HCT116 (cell line): ENCODE data around the gene SUPT5H. TPM values are rescaled to one million over a fixed set of nuclear protein-coding genes. Genes with fewer than 3 reads are reported as not detected.

Experiments
- ATAC-seq: fragments of 200-7000 bp; cut with Tn5 transposase; 2 replicates; pipeline ENCODE4 v1.9.1; 2020; ENCODE audit warnings: mild to moderate bottlenecking, moderate library complexity
- BruUV-seq: library from RNA; stranded (reverse); fragments of 400-500 nt; replicated peaks from 2 replicates; lab custom pipeline; 2021; lab: Mats Ljungman, UMichigan
- CTCF ChIA-PET: fragments of 300-600 bp; sonication (Branson Sonifier 250); formaldehyde crosslinking; loops from one replicate; lab custom pipeline; 2021; ENCODE audit warnings: antibody characterized with exemption; lab: Charles Lee
- POLR2A ChIA-PET: fragments of 300-600, 350-600 bp; sonication (Branson Sonifier 250); formaldehyde crosslinking; loops from one replicate; lab custom pipeline; 2021; ENCODE audit warnings: antibody characterized with exemption; lab: Charles Lee
- RAD21 ChIA-PET, 2 experiments: fragments of 300-600 bp; sonication (Branson Sonifier 250); formaldehyde crosslinking; loops; one replicate each; lab custom pipeline; 2023; ENCODE audit warnings: low total read pairs in 2 of 2; ENCODE audit not compliant: uncharacterized antibody in 2 of 2, unreplicated experiment in 2 of 2, low non-redundant PET in 1 of 2; lab: Charles Lee
- DNase-seq: peaks from one replicate; pipeline ENCODE4 v3.0.0-alpha.2; 2010; ENCODE audit warnings: low read depth, low spot score
- H2AFZ ChIP-seq: fragments of 200-600 bp; shearing (Covaris generic), sonication (generic); 2 replicates; pipeline ENCODE4 v1.6.1; 2017; ENCODE audit warnings: low read depth, mixed run types, mixed read lengths, antibody characterized with exemption, low read length; ENCODE audit not compliant: poor library complexity, severe bottlenecking
- H3K27ac ChIP-seq: 2 replicates; pipeline ENCODE4 v1.5.1; 2012; ENCODE audit warnings: low read depth, low read length
- H3K27me3 ChIP-seq: fragments of 200-600 bp; sonication (generic); 2 replicates; pipeline ENCODE4 v1.6.1; 2016; ENCODE audit warnings: mixed run types, low read length, mixed read lengths; ENCODE audit not compliant: insufficient read depth
- H3K36me3 ChIP-seq, 2 experiments: fragments of 200-500 bp in 1 of 2; fragments of 200-600 bp in 1 of 2; sonication (Bioruptor generic) in 1 of 2; sonication (generic) in 1 of 2; 2 replicates each; pipeline versions ENCODE4 v1.5.1 to v1.6.1; 2014 to 2016; ENCODE audit warnings: low read length in 2 of 2, inconsistent platforms in 1 of 2, mixed read lengths in 1 of 2, mixed run types in 1 of 2; ENCODE audit not compliant: insufficient read depth in 2 of 2, control insufficient read depth in 1 of 2
- H3K4me1 ChIP-seq, 2 experiments: fragments of 200-600 bp in 1 of 2; sonication (generic) in 1 of 2; 2 replicates each; pipeline versions ENCODE4 v1.5.1 to v1.6.1; 2012 to 2017; ENCODE audit warnings: low read length in 2 of 2, inconsistent platforms in 1 of 2, mild to moderate bottlenecking in 1 of 2, mixed read lengths in 1 of 2, mixed run types in 1 of 2, moderate library complexity in 1 of 2; ENCODE audit not compliant: insufficient read depth in 2 of 2, control insufficient read depth in 1 of 2
- H3K4me2 ChIP-seq: fragments of 200-600 bp; sonication (generic); 2 replicates; pipeline ENCODE4 v1.6.1; 2017; ENCODE audit warnings: mixed run types, low read length, mixed read lengths
- H3K4me3 ChIP-seq, 2 experiments: fragments of 200-600 bp in 1 of 2; sonication (generic) in 1 of 2; replicated peaks in 1 of 2; 2 replicates each; pipeline ENCODE4 v1.5.1; 2011 to 2016; ENCODE audit warnings: low read length in 2 of 2, control low read depth in 1 of 2, low read depth in 1 of 2, mild to moderate bottlenecking in 1 of 2, mixed read lengths in 1 of 2, mixed run types in 1 of 2
- H3K79me2 ChIP-seq: fragments of 200-600 bp; sonication (generic); 2 replicates; pipeline ENCODE4 v1.6.1; 2017; ENCODE audit warnings: mild to moderate bottlenecking, mixed run types, low read length, moderate library complexity, mixed read lengths; ENCODE audit not compliant: insufficient read depth
- H3K9ac ChIP-seq: fragments of 200-600 bp; sonication (generic); 2 replicates; pipeline ENCODE4 v1.6.1; 2016; ENCODE audit warnings: low read length, mixed read lengths
- H3K9me2 ChIP-seq: fragments of 200-600 bp; sonication (generic), shearing (Covaris generic); 2 replicates; pipeline ENCODE4 v1.6.1; 2017; ENCODE audit warnings: mixed run types, mild to moderate bottlenecking, moderate library complexity; ENCODE audit not compliant: insufficient read depth
- H3K9me3 ChIP-seq, 2 experiments: fragments of 200-500 bp in 1 of 2; fragments of 200-600 bp in 1 of 2; sonication (Bioruptor generic) in 1 of 2; sonication (generic) in 1 of 2; 2 replicates each; pipeline ENCODE4 v1.6.1; 2014 to 2017; ENCODE audit warnings: low read length in 2 of 2, mixed read lengths in 2 of 2, inconsistent platforms in 1 of 2, low read depth in 1 of 2, mild to moderate bottlenecking in 1 of 2, mixed run types in 1 of 2, moderate library complexity in 1 of 2; ENCODE audit not compliant: control insufficient read depth in 1 of 2, insufficient read depth in 1 of 2
- H4K20me1 ChIP-seq: fragments of 200-600 bp; sonication (generic), shearing (Covaris generic); 2 replicates; pipeline ENCODE4 v1.6.1; 2017; ENCODE audit warnings: mixed run types, mild to moderate bottlenecking, moderate library complexity; ENCODE audit not compliant: insufficient read depth
- CTCF ChIP-seq, 3 experiments: fragments of 200-600 bp in 1 of 3; sonication (generic) in 1 of 3; IDR thresholded peaks in 2 of 3; conservative IDR thresholded peaks in 1 of 3; 2 replicates each; pipeline ENCODE4 v1.5.1; 2012 to 2017; ENCODE audit warnings: low read depth in 2 of 3, low read length in 2 of 3, antibody characterized with exemption in 1 of 3, borderline replicate concordance in 1 of 3, control low read depth in 1 of 3, mild to moderate bottlenecking in 1 of 3, mixed read lengths in 1 of 3, mixed run types in 1 of 3, moderate library complexity in 1 of 3; ENCODE audit not compliant: insufficient read depth in 1 of 3
- ELF1 ChIP-seq: IDR thresholded peaks from 2 replicates; pipeline ENCODE4 v1.6.1; 2012; ENCODE audit warnings: low read depth, borderline replicate concordance
- EZH2 ChIP-seq: fragments of 200-600 bp; sonication (generic); IDR thresholded peaks from 2 replicates; pipeline ENCODE4 v1.6.1; 2017; ENCODE audit warnings: antibody characterized with exemption, mixed run types
- JUND ChIP-seq: IDR thresholded peaks from 2 replicates; pipeline ENCODE4 v1.6.1; 2012
- RAD21 ChIP-seq: IDR thresholded peaks from 2 replicates; pipeline ENCODE4 v1.6.1; 2012; ENCODE audit warnings: low read depth, mild to moderate bottlenecking
- REST ChIP-seq: IDR thresholded peaks from 2 replicates; pipeline ENCODE4 v1.6.1; 2012; ENCODE audit warnings: low read depth
- SRF ChIP-seq: IDR thresholded peaks from 2 replicates; pipeline ENCODE4 v1.6.1; 2012; ENCODE audit warnings: low read depth
- TCF7L2 ChIP-seq: IDR thresholded peaks from 2 replicates; pipeline ENCODE4 v1.7.0; 2011; ENCODE audit warnings: borderline replicate concordance, inconsistent platforms; ENCODE audit not compliant: insufficient read depth, insufficient read length; ENCODE audit errors: extremely low read depth
- intact Hi-C: fragments of 100-400 bp; cut with micrococcal nuclease; formaldehyde crosslinking; loops from 2 replicates; pipeline ENCODE4 v1.10.0; 2022
- total RNA-seq: library from RNA; stranded (reverse); gene quantifications from one replicate; pipeline ENCODE4 v1.2.1, GENCODE V29; 2021; ENCODE audit not compliant: unreplicated experiment

Gene SUPT5H
- total RNA-seq, 1 experiment from 2014 or later: 120 TPM

- BruUV-seq: no TSS peak
- TF ChIP-seq RAD21 (peak; percentile 34; the same call in 1 of the 2 replicates), JUND (no peak), CTCF (IDR thresholded peaks at IDR 0.05 in 2 of 3, conservative IDR thresholded peaks at IDR 0.05 in 1 of 3; ENCODE audit: borderline replicate concordance in 1 of 3, insufficient read depth in 1 of 3, low read depth in 2 of 3, low read length in 2 of 3) (peak; percentile 45 to 91 (median 87); a peak in 5 of 6 replicates)
- TF ChIP-seq, all 23 proteins: peak for 2
- H3K79me2 ChIP-seq: no peaks in the 10 kb centered on the region
- H3K27me3 ChIP-seq: no peaks in the 10 kb centered on the region
- H3K9ac ChIP-seq: no peak overlapping the region
- ATAC-seq (peak; percentile 82), DNase-seq (no peak)
- ChIA-PET RAD21 (interaction anchor here in 1 of 2 experiments (0.6 kb wide), 1 partner anchor 29 kb away, joined by 3 read pairs; the partner anchor contains the start of gene SUPT5H), CTCF (interaction anchor here (0.7 to 3.5 kb wide), 8 partner anchors 9 to 198 kb away, joined by 3 to 24 read pairs (median 4); partner anchors contain the start of genes EID2 and EID2B), POLR2A (interaction anchor here (2.4 kb wide), 1 partner anchor 38 kb away, joined by 8 read pairs; the partner anchor contains the start of gene RPS16)
- intact Hi-C loops: loop anchor here (1.0 kb wide), 2 partner anchors 58 to 198 kb away; partner anchors contain the start of gene EID2B
- H3K9me3 ChIP-seq: no peaks in the 10 kb centered on the region
- H3K4me3 ChIP-seq: no peak overlapping the region
- H3K4me2 ChIP-seq: no peak overlapping the region
- H3K9me2 ChIP-seq: no peaks in the 10 kb centered on the region
- no peaks in the 10 kb centered on the region for H4K20me1 ChIP-seq
- H3K27ac ChIP-seq: no peak overlapping the region
- no peaks in the 10 kb centered on the region for H3K4me1 ChIP-seq
- no peak overlapping the region for H2AFZ ChIP-seq
- H3K36me3 ChIP-seq: peaks cover 40 to 62% of the 10 kb centered on the region in 2 experiments; a peak in 3 of 4 replicates
These were observed 28.8 kb downstream of the SUPT5H start for GRCh38 chr19:39474139-39474620.

GRCh38 chr19:39475748-39476147 lies 30.4 kb downstream of the SUPT5H start:
- POLR2A ChIA-PET: interaction anchor here (2.4 kb wide), 1 partner anchor 40 kb away, joined by 8 read pairs; the partner anchor contains the start of gene RPS16
- intact Hi-C loops: no loop called here
- TF ChIP-seq ELF1 (no peak), REST (no peak), EZH2 (no peak), TCF7L2 (no peak), SRF (no peak)
- TF ChIP-seq, all 23 proteins: peak for 0
- ChIA-PET RAD21 (no interaction called here), CTCF (interaction anchor here (3.5 kb wide), 1 partner anchor 58 kb away, joined by 24 read pairs; the partner anchor contains the start of gene EID2B)
- Histone ChIP-seq H2AFZ (no peak overlapping the region), H3K9me3 (no peaks in the 10 kb centered on the region), H3K36me3 (peaks cover 34 to 50% of the 10 kb centered on the region in 2 experiments; a peak in 3 of 4 replicates), H4K20me1 (no peaks in the 10 kb centered on the region), H3K9me2 (no peaks in the 10 kb centered on the region), H3K27ac (no peak overlapping the region), H3K27me3 (no peaks in the 10 kb centered on the region), H3K9ac (no peak overlapping the region), H3K4me3 (no peak overlapping the region), H3K4me2 (no peak overlapping the region), H3K4me1 (peaks cover 0 to 8% of the 10 kb centered on the region in 2 experiments; a peak in 1 of 4 replicates), H3K79me2 (peaks cover 1% of the 10 kb centered on the region)
- no peak for ATAC-seq
- DNase-seq: no peak
- BruUV-seq: no TSS peak
